ENCODE data around the gene TGM5. TPM values are rescaled to one million over a fixed set of nuclear protein-coding genes. Genes with fewer than 3 reads are reported as not detected.

TGM5 gene
- total RNA-seq, 1 donor from 2014 or later, result not detected

DNA sequence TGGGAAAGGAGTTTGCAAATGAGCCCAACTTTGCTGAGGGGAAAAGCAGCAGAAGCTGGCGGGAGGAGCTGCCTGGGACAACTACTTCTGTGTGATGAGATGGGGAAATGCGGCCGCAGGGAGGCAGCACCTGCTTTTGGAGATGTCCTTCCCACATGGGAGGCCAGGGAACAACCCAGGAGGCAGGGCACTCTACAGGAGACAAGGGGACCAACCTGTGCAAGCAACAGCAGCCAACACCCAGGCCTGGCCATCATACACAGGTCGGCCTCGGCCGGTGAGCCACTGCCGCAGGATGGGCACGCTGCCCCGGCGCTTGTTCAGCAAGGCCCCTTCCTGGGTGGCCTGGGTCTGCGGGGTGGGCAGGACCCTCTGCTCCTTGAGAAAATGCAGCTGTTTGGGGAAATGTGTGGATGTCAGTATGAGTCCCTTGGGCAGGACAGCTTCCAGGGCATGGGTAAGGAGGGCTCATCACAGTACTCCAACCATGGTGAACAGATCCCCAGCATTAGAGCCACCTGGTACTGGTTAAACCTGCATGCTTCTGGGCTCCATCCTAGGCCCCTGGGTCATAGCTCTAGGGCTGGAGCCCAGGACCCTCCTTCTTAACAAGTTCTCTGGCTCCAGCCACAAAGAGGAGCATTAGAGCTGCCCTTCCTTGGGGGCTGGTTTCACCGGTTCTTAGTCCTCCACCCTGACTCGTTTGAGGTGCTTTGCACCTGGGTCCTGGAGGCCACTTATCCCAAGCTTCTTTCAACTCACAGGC lies 57.5 kb downstream of the TGM5 start:
- H3K4me3 Mint-ChIP-seq (ENCODE audit: unreplicated experiment), result no peak overlapping the region
- no peaks in the 10 kb centered on the region for H3K36me3 Mint-ChIP-seq (ENCODE audit: unreplicated experiment)
- TF ChIP-seq, protein P1, sequence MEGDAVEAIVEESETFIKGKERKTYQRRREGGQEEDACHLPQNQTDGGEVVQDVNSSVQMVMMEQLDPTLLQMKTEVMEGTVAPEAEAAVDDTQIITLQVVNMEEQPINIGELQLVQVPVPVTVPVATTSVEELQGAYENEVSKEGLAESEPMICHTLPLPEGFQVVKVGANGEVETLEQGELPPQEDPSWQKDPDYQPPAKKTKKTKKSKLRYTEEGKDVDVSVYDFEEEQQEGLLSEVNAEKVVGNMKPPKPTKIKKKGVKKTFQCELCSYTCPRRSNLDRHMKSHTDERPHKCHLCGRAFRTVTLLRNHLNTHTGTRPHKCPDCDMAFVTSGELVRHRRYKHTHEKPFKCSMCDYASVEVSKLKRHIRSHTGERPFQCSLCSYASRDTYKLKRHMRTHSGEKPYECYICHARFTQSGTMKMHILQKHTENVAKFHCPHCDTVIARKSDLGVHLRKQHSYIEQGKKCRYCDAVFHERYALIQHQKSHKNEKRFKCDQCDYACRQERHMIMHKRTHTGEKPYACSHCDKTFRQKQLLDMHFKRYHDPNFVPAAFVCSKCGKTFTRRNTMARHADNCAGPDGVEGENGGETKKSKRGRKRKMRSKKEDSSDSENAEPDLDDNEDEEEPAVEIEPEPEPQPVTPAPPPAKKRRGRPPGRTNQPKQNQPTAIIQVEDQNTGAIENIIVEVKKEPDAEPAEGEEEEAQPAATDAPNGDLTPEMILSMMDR (IDR thresholded peaks at IDR 0.05; ENCODE audit: partially characterized antibody, unreplicated experiment), result no peak
- no peak overlapping the region for H3K27ac Mint-ChIP-seq (ENCODE audit: unreplicated experiment)
- no peak for DNase-seq
- H3K9me3 Mint-ChIP-seq (ENCODE audit: unreplicated experiment), result no peaks in the 10 kb centered on the region
- peaks cover 9% of the 10 kb centered on the region for H3K27me3 Mint-ChIP-seq (ENCODE audit: unreplicated experiment)
- no peaks in the 10 kb centered on the region for H3K4me1 Mint-ChIP-seq (ENCODE audit: low read depth, unreplicated experiment)

DNA sequence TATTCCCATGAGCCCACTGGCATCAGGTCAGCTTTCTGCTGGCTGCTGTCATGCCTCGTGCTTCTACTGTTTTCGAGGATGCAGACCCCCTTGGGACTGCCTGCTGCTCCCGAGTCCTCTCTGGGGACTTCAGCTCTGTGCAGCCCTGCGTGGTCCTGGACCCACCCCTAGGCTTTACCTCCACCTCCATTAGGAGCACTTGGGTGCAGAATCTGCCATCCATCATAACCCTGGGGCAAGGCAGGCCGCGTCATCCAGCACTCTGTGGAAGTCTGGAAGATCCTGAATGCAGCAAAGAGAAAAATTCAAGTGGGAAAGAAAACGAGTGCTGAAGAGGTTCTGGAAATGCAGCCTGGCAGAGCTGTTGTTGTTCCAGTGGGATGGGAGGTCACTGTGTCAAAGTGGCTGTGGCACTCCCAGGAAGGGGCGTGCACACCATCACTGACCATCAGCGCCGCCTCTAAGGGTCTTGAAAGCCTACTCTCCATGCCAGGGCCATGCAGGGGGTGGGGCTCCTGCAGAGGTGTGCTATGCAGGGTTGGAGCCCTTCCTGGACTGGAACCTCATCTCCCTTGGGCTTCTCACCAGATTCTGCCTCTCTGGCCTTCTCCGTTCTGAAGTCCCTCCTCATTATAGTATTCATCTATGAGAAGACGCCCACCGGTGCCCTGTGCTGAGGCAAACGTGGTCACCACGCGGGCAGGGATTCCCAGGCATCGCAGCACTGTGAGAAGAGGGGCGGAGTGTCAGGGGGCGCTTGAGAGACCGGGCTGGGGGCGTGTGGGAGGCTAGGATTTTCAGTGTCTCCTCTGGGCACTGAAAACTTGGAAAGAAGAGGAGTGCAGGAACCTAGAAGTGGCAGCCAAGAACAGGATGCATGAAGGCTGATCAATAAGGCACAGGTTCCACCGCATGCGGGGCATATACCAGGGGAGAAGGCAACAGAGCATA lies 58.4 kb downstream of the TGM5 start:
- H3K4me1 Mint-ChIP-seq (ENCODE audit: low read depth, unreplicated experiment), result no peaks in the 10 kb centered on the region
- no peaks in the 10 kb centered on the region for H3K36me3 Mint-ChIP-seq (ENCODE audit: unreplicated experiment)
- no peak overlapping the region for H3K27ac Mint-ChIP-seq (ENCODE audit: unreplicated experiment)
- TF ChIP-seq, protein P1 (IDR thresholded peaks at IDR 0.05; ENCODE audit: partially characterized antibody, unreplicated experiment), result no peak
- no peak overlapping the region for H3K4me3 Mint-ChIP-seq (ENCODE audit: unreplicated experiment)
- DNase-seq, result no peak
- peaks cover 9% of the 10 kb centered on the region for H3K27me3 Mint-ChIP-seq (ENCODE audit: unreplicated experiment)
- no peaks in the 10 kb centered on the region for H3K9me3 Mint-ChIP-seq (ENCODE audit: unreplicated experiment)

DNA sequence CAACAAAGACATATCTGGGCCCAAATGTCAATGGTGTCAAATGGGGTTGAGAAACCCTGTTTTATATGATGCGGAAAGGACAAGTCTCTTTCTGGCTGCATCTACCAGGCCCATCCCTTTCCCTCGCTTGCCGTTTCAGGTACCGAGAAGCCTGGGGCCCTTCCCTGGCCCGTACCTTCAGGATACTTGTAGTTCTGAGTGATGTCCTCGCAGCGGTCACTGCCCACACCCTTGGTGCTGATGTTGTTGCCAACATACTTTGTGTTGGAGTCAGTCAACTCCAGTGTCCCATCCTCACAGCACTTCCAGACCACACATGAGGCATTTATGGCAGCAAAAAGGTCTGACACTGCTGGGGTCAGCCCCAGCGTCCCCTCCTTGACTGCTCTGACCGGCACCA lies 59.7 kb downstream of the TGM5 start:
- peaks cover 7% of the 10 kb centered on the region for H3K27me3 Mint-ChIP-seq (ENCODE audit: unreplicated experiment)
- TF ChIP-seq, protein P1 (IDR thresholded peaks at IDR 0.05; ENCODE audit: partially characterized antibody, unreplicated experiment), result no peak
- H3K9me3 Mint-ChIP-seq (ENCODE audit: unreplicated experiment), result no peaks in the 10 kb centered on the region
- no peaks in the 10 kb centered on the region for H3K4me1 Mint-ChIP-seq (ENCODE audit: low read depth, unreplicated experiment)
- no peak overlapping the region for H3K4me3 Mint-ChIP-seq (ENCODE audit: unreplicated experiment)
- DNase-seq, result no peak
- no peaks in the 10 kb centered on the region for H3K36me3 Mint-ChIP-seq (ENCODE audit: unreplicated experiment)
- H3K27ac Mint-ChIP-seq (ENCODE audit: unreplicated experiment), result no peak overlapping the region

DNA sequence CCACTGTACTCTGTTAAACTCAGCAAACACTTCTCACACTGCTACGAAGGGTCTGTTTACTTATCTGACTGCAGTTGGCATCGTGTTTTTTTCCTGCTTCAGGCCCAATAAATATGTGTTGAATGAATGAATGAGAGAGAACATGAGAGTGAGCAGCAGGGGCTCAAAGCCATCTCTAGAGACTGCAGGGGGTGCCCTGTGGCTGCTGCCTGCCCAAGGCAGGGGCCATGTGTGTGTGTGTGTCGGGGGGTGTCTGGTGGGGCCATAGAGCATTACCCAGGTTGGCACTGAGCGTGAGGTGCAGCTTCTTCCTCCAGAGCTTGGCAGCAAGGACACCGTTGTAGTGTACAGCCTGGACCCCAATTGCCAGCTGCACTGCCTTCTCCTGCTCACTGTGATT lies 60.7 kb downstream of the TGM5 start:
- H3K4me3 Mint-ChIP-seq (ENCODE audit: unreplicated experiment), result no peak overlapping the region

More for the DNA sequence above, 60.7 kb downstream of the TGM5 start:
- TF ChIP-seq, protein P1 (IDR thresholded peaks at IDR 0.05; ENCODE audit: partially characterized antibody, unreplicated experiment), result no peak
- Mint-ChIP-seq H3K27ac (ENCODE audit: unreplicated experiment) (no peak overlapping the region), H3K4me1 (ENCODE audit: low read depth, unreplicated experiment) (no peaks in the 10 kb centered on the region), H3K9me3 (ENCODE audit: unreplicated experiment) (no peaks in the 10 kb centered on the region), H3K36me3 (ENCODE audit: unreplicated experiment) (no peaks in the 10 kb centered on the region), H3K27me3 (ENCODE audit: unreplicated experiment) (peaks cover 7% of the 10 kb centered on the region)
- DNase-seq, result no peak
